ENCODE measurements around the gene EIF3B.
"Not testable (repeated sequence)": the region's sequence is repeated elsewhere in the genome, so short reads cannot be mapped to it uniquely, and the experiment has no call there.

The EIF3B gene

DNA sequence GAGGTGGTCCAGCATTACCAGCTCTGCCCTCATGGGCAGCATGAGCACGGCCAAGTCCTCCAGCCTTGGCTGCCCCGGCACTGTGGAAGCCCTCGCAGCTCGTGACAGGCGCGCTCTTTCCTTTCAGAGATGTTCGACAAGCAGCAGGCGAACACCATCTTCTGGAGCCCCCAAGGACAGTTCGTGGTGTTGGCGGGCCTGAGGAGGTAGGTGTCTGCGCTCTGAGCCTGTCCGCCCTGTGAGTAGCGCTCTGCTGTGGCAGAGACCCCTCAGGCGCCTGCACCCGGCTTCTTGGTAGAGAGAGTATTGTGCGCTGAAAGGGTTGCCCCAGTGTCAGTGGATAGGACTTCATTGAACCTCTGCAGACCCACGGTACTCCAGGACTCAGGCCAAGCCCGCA, 19.8 kb downstream of the EIF3B start:
- no peak for DNase-seq (ENCODE audit: low read depth)
- no peak overlapping the region for H3K4me3 ChIP-seq (ENCODE audit: low read depth, low read length)

DNA sequence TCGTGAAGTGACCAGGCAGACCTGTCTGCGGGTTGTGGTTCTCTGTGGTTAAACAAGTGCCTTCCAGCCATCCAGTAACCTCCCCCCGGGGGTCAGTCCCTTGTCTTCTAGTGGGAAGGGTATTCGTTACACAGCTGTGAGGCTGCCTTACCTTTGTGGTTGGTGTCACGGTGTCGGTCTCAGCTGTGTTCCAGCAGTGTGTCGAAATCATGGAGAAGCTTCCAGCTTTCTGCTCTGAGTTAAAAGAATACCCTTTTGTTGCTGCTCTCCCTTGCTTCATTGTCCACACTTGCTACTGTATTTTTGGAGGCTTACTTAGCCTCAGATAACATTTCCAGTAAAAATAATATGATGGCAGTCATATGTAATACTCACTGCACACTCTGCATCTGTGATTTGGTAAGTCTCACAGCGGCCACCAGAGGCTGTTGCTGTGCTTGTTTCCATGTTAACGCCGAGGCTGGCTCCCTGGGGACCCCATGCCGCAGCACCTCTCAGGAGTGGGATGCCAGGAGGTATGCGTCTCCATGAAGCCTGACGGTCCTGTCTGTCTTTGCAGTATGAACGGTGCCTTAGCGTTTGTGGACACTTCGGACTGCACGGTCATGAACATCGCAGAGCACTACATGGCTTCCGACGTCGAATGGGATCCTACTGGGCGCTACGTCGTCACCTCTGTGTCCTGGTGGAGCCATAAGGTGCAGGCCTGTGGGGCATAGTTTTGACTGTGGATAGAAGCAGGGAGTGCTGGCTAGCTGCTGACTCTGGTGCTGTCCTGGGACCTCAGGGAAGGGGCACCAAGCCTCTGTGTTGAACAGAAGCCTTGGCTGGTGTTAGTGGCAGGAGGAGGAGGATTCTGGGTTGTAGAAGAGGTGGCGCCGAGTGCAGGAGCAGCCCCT, 20.5 kb downstream of the EIF3B start:
- no peak for DNase-seq (ENCODE audit: low read depth)

DNA sequence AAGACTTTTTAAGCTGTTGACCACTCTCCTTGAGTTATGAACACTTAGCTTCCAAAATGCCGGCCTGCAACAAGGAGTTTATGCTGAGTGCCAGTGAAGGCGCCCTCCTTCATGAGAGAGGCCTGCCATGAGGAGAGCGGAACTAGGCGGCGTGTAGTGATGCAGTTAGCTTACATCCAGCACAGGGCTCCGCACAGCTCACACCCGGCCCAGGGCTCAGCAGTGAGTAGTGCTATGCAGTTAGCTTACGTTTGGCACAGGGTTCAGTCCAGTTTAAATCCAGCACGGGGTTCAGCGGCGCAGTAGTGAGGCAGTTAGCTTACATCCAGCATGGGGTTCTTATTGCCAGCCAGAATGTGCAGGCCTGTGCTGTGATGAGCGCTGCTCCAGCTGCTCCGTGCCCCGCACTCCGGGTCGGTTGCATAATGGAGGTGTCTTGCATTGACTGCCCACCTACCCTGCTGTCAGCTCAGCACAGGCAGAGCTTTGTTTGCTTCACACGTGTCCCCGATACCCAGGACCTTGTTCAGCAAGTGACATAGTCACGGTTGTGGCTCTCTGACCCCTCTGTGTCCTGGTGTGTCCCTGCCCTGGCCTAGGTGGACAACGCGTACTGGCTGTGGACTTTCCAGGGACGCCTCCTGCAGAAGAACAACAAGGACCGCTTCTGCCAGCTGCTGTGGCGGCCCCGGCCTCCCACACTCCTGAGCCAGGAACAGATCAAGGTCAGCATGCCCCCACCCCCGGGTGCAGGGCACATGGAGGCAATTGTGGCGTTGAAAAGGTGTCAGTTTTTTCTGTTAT, 21.9 kb downstream of the EIF3B start:
- H3K4me3 ChIP-seq (ENCODE audit: low read depth, low read length) = no peak overlapping the region
- no peak for DNase-seq (ENCODE audit: low read depth)

More for the DNA sequence above, 20.5 kb downstream of the EIF3B start:
- H3K4me3 ChIP-seq (ENCODE audit: low read depth, low read length) = no peak overlapping the region

DNA sequence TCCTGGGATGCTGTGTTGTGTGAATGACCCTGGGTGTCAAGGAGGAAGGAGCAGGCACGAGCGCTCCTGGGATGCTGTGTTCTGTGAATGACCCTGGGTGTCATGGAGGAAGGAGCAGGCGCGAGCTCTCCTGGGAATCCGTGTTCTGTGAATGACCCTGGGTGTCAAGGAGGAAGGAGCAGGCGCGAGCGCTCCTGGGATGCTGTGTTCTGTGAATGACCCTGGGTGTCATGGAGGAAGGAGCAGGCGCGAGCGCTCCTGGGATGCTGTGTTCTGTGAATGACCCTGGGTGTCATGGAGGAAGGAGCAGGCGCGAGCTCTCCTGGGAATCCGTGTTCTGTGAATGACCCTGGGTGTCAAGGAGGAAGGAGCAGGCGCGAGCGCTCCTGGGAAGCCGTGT, 22.9 kb downstream of the EIF3B start:
- not testable (repeated sequence) for H3K4me3 ChIP-seq (ENCODE audit: low read depth, low read length); DNase-seq (ENCODE audit: low read depth)

DNA sequence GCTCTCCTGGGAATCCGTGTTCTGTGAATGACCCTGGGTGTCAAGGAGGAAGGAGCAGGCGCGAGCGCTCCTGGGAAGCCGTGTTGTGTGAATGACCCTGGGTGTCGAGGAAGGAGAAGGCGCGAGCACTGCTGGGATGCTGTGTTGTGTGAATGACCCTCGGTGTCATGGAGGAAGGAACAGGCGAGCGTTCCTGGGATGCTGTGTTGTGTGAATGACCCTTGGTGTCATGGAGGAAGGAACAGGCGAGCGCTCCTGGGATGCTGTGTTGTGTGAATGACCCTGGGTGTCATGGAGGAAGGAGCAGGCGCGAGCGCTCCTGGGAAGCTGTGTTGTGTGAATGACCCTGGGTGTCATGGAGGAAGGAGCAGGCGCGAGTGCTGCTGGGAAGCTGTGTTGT, 23.5 kb downstream of the EIF3B start:
- H3K4me3 ChIP-seq (ENCODE audit: low read depth, low read length); DNase-seq (ENCODE audit: low read depth): not testable (repeated sequence)

DNA sequence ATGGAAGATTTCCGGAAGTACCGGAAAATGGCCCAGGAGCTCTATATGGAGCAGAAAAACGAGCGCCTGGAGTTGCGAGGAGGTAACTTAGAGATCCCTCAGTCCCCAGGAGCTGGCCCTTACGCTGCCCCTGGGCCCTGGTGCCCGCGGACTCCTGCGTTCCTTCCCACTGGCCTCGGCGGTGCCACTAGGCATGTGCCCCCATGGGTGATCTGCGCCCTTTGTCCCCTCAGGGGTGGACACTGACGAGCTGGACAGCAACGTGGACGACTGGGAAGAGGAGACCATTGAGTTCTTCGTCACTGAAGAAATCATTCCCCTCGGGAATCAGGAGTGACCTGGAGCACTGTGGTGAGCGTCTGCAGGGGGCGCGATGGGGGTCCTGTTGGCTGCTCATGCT, 24.5 kb downstream of the EIF3B start:
- no peak overlapping the region for H3K4me3 ChIP-seq (ENCODE audit: low read depth, low read length)
- DNase-seq (ENCODE audit: low read depth) = no peak

DNA sequence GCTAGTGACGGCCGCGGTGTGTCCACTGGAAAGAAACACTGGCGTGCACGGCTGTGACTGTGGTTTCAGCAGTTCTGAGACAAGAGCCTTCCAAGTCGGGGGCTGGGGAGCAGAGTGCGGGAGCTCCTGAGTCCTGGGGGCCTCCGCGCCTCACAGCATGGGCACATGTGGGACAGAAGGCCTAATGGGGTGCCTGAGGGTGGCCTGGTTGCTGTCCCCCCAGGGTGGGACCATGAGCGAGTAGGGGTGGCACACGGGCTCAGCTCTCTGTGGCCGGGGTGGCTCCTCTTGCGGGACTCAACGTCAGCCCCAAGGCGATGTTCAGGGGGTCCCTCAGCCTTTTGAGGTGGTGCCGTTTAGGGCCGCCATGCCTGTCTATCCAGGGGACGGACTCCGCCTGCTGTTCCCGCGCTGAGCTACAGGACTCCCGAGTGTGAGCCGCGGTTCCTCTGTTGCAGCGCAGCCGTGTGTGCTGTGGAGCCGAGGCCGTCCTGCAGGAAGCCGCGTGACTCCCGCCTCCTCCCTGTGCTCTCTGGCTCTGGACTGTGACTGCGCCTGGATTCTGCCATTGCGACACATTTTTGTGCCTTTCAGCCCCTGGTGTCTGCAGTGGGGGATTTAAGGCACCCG, 25.3 kb downstream of the EIF3B start:
- H3K4me3 ChIP-seq (ENCODE audit: low read depth, low read length) = no peak overlapping the region
- DNase-seq (ENCODE audit: low read depth) = no peak

DNA sequence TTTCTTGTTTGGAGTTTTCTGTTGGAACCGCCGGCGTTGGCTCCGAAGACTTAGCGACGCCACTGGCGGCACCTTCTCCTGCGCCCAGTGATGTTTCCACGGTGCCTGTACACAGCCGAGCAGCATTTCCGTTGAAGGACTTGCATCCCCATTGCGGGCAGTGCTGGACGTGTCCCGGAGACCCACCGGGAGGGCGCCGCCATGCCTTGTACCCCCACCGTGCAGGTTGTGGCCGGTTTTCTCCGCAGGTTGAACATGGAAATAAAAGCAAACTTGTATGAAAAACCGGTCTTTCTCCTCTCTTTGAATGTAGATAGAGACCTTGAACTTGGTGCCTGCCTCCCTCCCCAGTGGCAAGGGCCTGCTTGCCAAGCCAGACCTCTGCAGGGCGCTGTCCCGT, 25.8 kb downstream of the EIF3B start:
- no peak for DNase-seq (ENCODE audit: low read depth)
- H3K4me3 ChIP-seq (ENCODE audit: low read depth, low read length) = no peak overlapping the region

DNA sequence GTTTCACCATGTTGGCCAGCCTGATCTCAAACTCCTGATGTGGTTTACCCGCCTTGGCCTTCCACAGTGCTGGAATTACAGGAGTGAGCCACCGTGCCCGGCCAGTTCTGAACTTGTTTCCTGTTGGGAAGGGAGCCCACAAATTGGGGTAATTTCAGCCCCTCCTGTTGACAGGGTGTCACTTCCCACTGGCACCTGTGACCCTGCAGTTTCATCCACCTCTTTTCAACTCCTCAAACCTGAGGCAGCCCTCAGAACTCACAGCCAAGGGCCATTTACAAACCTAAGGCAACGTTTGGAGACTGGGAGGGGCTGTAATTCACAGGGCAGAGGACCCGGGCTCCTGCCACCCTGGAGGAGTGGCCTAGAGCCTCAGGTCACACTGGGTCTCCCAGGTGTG, 26.6 kb downstream of the EIF3B start:
- H3K4me3 ChIP-seq (ENCODE audit: low read depth, low read length) = no peak overlapping the region
- no peak for DNase-seq (ENCODE audit: low read depth)

DNA sequence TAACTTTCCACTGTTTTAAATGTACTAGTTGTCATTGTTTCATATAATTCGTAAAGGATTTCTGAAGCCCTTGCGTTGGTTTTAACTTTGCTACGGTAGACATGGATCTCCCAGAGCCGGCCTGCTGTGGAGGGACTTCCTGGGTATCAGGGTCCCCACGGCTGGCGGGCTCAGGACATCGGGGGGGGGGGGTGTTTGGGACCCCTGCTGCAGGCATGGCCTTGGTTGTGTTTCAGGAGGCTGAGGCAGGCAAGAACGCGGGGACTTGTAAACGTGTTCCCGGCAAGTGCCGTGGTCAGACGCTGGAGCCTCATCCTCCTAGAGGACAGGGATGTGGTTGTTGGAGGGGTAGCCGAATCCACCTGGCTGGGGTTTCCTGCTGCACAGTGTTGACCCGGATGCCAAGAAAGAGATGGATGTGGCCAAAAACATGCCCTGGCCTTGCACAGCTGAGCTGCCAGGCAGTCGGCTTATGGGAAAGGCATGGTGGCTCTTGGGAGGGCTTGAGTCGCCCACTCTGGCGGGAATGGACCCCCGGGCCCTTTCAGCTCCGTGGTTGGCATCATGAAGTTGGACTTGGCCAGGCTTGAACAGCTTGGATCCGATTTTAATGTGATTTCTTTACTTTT, 27.4 kb downstream of the EIF3B start:
- H3K4me3 ChIP-seq (ENCODE audit: low read depth, low read length) = no peak overlapping the region
- no peak for DNase-seq (ENCODE audit: low read depth)

DNA sequence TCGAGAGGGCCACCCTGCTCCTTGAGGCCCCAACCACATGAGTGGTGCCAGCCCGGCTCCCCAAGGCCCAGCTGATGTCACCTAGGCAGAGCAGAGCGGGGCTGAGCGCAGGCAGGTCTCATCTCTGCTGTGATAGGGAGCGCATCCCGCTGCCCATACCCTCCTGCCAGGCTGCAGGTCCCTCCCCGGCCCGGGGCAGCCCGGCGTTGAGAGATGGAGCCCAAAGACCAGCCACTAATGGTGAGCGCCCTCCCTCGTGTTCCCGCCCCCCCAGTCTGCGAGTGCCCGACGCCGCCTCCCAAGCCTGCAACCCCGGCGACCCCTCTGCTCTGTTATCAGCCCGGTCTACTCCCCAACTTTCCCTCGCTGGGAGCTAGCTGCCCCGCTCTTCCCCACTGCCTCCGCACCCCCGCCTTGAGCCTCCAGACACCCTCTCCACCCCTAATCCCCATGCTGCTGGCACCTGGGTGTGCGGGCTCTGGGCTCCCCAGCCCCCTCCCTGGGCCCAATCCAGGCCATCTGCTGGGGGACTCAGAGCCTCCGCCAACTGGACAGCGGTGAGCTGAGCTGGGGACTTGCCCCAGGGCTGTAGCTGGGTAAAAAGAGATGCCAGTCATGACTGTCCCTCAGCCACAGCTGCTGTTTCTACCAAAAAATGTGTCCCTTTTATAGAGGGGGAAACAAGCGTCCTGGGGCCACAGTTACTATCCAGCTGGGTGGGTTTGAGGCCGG, 29.1 kb downstream of the EIF3B start:
- no peak overlapping the region for H3K4me3 ChIP-seq (ENCODE audit: low read depth, low read length)
- no peak for DNase-seq (ENCODE audit: low read depth)

DNA sequence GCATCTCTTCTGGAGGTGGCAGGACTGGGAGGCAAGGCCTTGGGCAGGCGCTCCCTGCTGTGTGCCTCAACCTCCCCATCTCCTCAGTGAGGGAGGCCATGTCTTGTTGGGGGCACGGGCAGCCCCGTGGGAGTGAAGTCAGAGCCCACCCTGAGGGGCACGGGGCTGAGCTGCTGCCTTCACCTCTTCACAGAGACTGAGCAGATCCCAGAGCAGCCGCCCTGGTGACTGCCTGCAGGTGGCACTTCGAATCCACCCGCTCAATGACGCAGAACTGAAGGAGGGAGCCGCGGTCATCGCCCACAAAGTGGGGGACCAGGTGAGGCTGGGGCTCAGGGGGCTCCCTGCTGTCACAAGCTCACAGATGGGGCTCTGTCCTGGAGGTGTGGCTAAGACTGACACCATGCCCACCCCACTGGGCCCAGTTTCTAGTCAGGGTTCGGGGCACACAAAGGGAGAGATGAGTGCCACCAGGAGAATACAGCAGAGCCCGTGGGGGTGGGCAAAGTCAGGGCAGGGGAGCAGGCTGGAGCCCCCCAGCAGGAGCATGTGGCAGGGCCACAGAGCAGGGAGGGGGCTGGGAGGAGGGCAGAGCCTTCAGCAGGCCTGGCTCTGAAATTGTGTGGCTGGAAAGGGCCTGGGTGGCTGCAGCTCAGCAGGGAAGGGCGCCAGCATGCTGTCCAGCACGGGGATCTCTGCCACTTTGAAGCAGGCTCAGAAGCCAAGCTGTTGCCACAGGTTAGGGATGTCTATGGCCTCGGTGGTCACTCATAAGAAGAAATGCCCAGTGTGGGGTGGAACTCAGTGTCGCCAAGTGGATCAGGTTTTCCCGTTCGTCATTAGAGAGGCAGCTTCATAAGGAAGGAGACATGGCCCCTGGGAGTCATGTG, 30.0 kb downstream of the EIF3B start:
- no peak overlapping the region for H3K4me3 ChIP-seq (ENCODE audit: low read depth, low read length)
- DNase-seq (ENCODE audit: low read depth) = no peak

DNA sequence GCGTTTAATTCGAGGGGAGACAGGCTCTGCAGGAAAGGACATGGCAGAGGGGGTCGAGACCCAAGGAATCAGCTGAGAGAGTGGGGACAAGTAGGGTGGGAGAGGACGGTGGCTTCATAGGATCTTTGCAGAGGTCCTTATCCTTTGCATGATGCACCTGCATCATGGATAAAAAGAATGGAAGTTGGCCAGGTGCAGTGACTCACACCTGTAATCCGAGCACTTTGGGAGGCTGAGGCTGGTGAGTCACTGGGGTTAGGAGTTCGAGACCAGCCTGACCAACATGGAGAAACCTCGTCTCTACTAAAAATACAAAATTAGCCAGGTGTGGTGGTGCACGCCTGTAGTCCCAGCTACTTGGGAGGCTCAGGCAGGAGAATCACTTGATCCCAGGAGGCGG, 31.5 kb downstream of the EIF3B start:
- not testable (repeated sequence) for H3K4me3 ChIP-seq (ENCODE audit: low read depth, low read length); DNase-seq (ENCODE audit: low read depth)

DNA sequence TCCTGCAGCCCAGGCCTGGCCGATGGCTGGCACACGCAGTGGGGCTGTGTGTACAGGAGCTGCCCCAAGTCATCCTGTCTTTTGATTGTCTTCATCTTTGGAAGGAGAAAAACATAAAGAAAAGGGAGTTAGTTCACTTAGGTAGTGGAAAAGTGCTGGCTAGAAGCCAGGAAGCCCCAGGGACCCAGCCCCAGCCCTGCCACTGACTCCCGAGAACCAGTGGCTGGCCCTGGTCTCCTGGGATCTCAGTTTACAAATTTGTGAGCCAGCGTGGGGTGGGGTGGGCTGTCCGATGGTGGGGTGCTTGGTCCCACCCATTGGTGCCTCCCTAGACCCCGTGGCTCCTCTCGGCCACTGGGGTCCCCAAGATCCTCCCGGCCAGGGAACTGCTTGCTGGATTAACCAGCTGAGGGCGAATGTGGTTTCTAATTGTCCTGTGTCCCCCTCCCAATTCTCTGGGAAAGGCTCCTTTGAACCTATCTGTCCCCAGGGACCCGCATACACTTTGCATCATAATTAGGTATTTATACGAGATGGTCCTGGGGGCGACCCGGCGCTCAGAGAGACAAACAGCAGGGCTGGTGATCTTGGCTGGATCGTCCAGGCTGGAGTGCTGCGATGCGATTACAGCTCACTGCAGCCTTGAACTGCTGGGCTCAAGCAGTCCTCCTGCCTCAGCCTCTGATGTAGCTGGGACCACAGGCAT, 32.5 kb downstream of the EIF3B start:
- H3K4me3 ChIP-seq (ENCODE audit: low read depth, low read length) = no peak overlapping the region
- DNase-seq (ENCODE audit: low read depth) = no peak

DNA sequence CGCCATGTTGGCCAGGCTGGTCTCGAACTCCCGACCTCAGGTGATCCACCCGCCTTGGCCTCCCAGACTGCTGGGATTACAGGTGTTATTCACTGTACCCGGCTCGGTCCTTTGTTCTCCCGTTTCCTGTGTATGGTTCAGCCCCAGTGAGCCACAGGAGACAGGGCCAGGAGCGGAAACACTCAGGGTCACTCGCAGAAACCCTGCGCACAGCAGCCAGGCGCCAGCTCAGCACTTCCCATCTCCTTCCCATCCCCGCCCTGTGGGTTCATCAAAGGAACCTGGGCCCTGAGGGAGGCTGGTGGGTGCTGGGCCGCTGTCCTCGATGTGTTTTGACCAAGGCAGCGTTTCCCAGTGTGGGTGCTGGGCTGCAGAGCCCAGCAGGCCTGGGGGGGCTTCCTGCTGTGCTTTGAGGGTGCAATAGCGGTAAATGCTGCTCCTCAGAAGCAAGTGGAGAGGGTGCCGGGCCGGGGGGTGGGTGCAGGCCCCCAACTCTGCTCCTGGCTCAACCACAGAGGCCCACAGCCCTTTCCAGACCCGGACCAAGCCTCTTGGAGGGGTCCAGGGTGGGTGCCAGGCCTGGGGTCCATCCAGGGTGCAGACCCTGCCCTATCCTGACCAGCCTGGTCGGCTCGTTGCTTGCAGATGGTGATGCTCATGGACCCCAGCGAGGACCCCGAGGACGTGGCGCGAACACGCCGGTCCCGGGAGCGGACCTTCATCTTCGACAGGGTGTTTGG, 33.4 kb downstream of the EIF3B start:
- H3K4me3 ChIP-seq (ENCODE audit: low read depth, low read length) = no peak overlapping the region
- DNase-seq (ENCODE audit: low read depth) = no peak

DNA sequence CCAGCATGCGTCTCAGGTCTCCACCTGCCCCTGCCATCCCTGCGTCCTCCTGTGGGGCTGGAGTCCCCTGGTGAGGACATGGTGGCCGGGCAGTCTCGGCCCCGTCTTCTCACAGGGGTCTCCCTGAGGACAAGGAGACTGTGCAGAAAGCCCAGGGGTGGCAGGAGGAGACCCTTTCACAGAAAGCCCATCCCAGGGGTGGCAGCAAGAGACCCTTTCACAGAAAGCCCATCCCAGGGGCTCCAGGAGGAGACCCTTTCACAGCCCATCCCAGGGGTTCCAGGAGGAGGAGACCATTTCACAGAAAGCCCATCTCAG, 34.0 kb downstream of the EIF3B start:
- no peak for DNase-seq (ENCODE audit: low read depth)
- H3K4me3 ChIP-seq (ENCODE audit: low read depth, low read length) = no peak overlapping the region
